ENCODE results near the gene TGFBI.

TGFBI gene

DNA sequence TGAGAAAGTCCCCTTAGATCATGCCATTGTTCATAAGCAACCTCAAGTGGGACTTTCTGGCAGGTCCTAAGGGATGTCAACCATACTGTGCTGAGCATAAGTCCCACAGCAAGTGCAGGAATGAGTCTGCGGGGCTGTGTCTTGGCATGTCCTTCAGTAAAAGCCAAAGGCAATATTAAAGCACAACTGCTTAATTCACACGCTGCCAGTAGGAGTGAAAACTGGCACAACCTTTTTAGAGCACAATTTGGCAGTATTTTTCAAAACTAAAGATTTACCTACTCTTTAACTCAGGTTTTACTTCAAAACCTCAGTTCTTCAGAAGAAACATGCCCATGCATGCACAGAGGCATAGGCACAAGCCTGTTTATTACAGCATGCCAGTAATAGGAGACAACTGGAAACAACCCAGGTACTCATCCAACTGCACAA, 79.4 kb downstream of the TGFBI start:
- TF ChIP-seq, protein P1, sequence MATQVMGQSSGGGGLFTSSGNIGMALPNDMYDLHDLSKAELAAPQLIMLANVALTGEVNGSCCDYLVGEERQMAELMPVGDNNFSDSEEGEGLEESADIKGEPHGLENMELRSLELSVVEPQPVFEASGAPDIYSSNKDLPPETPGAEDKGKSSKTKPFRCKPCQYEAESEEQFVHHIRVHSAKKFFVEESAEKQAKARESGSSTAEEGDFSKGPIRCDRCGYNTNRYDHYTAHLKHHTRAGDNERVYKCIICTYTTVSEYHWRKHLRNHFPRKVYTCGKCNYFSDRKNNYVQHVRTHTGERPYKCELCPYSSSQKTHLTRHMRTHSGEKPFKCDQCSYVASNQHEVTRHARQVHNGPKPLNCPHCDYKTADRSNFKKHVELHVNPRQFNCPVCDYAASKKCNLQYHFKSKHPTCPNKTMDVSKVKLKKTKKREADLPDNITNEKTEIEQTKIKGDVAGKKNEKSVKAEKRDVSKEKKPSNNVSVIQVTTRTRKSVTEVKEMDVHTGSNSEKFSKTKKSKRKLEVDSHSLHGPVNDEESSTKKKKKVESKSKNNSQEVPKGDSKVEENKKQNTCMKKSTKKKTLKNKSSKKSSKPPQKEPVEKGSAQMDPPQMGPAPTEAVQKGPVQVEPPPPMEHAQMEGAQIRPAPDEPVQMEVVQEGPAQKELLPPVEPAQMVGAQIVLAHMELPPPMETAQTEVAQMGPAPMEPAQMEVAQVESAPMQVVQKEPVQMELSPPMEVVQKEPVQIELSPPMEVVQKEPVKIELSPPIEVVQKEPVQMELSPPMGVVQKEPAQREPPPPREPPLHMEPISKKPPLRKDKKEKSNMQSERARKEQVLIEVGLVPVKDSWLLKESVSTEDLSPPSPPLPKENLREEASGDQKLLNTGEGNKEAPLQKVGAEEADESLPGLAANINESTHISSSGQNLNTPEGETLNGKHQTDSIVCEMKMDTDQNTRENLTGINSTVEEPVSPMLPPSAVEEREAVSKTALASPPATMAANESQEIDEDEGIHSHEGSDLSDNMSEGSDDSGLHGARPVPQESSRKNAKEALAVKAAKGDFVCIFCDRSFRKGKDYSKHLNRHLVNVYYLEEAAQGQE (IDR thresholded peaks at IDR 0.05; ENCODE audit: insufficient read depth in 1 of 2, low read depth in 2 of 2, low read length in 2 of 2) = no peak
- no peak for TF ChIP-seq FOXP2 (optimal IDR thresholded peaks at IDR 0.05; ENCODE audit: borderline replicate concordance, extremely low read depth, extremely low read length, insufficient read depth)
- TF ChIP-seq TAF1 (IDR thresholded peaks at IDR 0.05; ENCODE audit: borderline replicate concordance, insufficient read depth, low read length) = no peak
- no peak for TF ChIP-seq SIN3A (IDR thresholded peaks at IDR 0.05; ENCODE audit: borderline replicate concordance, insufficient read depth, low read length)

DNA sequence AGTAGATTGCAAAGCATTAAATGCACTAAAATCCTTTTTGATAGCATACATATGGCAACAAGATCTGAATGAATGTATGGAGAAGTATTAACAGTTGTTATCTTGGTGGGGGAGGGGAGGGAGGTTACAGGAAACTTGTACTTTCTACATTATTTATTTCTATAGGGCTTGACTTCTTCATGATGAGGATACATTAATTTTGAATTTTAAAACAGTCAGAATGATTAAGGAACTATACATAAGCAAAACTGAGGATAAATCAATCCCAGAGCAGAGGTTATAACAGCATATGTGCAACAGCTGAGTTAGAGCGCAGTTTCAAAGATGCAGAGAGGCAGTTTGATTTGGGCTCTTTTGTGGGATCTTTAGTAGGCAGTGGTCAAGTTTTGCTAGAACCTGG, 80.0 kb downstream of the TGFBI start:
- TF ChIP-seq FOXP2 (optimal IDR thresholded peaks at IDR 0.05; ENCODE audit: borderline replicate concordance, extremely low read depth, extremely low read length, insufficient read depth) (no peak), SIN3A (IDR thresholded peaks at IDR 0.05; ENCODE audit: borderline replicate concordance, insufficient read depth, low read length) (no peak), TAF1 (IDR thresholded peaks at IDR 0.05; ENCODE audit: borderline replicate concordance, insufficient read depth, low read length) (no peak), POLR2AphosphoS5 (IDR thresholded peaks at IDR 0.05; ENCODE audit: low read depth, low read length) (no peak)
- TF ChIP-seq, protein P1 (IDR thresholded peaks at IDR 0.05; ENCODE audit: insufficient read depth in 1 of 2, low read depth in 2 of 2, low read length in 2 of 2) = no peak

DNA sequence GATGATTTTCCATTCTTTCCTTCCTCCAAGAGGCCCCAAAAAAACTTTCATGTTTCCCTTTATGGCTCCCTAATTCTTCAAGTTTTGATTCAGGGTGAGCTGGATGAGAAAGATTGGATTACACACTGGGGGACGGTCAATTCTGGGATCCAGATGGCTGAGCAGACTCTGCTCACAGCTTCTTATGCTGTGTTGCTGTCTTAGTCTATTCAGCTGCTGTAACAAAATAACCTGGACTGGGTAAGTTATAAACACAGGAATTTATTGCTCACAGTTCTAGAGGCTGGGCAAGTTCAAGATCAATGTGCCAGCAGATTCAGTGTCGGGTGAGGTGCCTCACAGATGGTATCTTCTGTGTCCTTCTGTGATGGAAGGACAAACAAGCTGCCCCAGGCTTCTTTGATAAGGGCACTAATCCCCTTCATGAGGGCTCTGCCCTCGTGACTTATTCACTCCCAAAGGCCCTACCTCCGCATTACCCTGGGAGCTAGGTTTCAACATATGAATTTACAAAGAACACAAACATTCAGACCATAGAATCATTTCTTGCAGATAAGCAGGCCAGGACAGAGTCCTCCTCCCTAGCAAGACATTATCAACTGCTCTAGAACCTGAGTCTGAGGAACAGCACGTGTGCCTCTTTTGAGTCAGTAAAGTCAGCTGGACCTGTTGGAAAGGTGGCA, 80.8 kb downstream of the TGFBI start:
- TF ChIP-seq POLR2AphosphoS5 (IDR thresholded peaks at IDR 0.05; ENCODE audit: low read depth, low read length) = no peak
